A549 (cell line): ENCODE measurements around the gene GATAD1.

Experiments
- CTCF ChIP-seq: fragments of >200 bp; sonication (Bioruptor Twin); formaldehyde crosslinking; IDR thresholded peaks from 3 replicates; pipeline ENCODE4 v1.5.1; 2016
- EP300 ChIP-seq, 2 experiments: fragments of >200 bp; sonication (Bioruptor Twin); formaldehyde crosslinking; IDR thresholded peaks; 2 replicates in 1 of 2; 3 replicates in 1 of 2; pipeline ENCODE4 v1.6.1; 2016 to 2017
- KDM5A ChIP-seq: fragments of 200-600 bp; sonication (generic); IDR thresholded peaks from 2 replicates; pipeline ENCODE4 v1.6.1; 2016; ENCODE audit warnings: antibody characterized with exemption, mild to moderate bottlenecking
- SMC3 ChIP-seq: fragments of >200 bp; sonication (Bioruptor Twin); formaldehyde crosslinking; IDR thresholded peaks from 3 replicates; pipeline ENCODE4 v1.6.1; 2018; ENCODE audit warnings: inconsistent platforms

DNA sequence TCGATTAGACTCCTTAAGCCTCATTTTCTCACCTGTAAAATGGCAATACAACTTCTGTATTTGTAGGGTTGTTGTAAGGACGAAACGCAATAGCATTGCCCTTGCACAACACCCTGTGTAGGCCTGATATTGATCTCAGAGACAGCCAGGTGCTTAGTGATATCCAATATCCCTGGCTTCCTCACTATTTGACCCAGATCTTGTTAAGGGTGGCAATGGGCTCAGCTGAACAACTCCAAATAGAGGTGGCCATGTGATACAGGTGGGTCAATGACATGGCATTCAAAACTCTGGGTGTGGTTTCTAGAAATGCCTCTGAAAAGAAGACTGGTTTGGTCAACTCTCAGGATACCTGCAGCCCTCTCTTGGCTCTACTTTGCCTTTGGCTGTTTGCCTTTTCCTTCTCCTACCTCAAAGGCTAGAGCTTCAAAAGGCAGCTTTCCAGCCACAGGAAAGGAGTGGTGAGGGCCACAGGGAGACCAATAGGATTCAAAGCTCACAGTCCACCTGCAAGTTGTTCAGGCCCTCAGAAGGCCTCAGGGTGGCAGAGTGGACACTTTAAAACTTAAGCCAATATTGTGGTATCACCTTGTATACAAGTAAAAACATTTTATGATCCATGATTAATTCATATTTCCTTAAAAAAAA, 14.9 kb upstream of the GATAD1 start:
- TF ChIP-seq EP300 (IDR thresholded peaks at IDR 0.05) (no peak), CTCF (no peak), SMC3 (no peak), KDM5A (no peak)
